Gastroesophageal sphincter (tissue), 4 donors: Measurements from ENCODE around the gene RGS16. TPM values are rescaled to one million over a fixed set of nuclear protein-coding genes. Genes with fewer than 3 reads are reported as not detected.

Experiments used
- ATAC-seq: fragments of 150-250 bp; one replicate; pipeline ENCODE4 v1.9.1; 2016; ENCODE audit warnings: mild to moderate bottlenecking, moderate library complexity
- H3K27ac ChIP-seq, 4 donors: fragments of 200-600 bp; sonication (generic) in 3 of 4; 1 replicate in 3 of 4; 2 replicates in 1 of 4; pipeline ENCODE4 v1.5.1; 2016 to 2019
- H3K27me3 ChIP-seq: fragments of 200-600 bp; sonication (generic); one replicate; pipeline ENCODE4 v1.5.1; 2019
- H3K36me3 ChIP-seq, 2 donors: fragments of 200-600 bp; sonication (generic); one replicate each; pipeline ENCODE4 v1.5.1; 2019; ENCODE audit warnings: control low read depth in 1 of 2
- H3K4me1 ChIP-seq, 3 donors: fragments of 200-600 bp; sonication (generic); 1 replicate in 2 of 3; 2 replicates in 1 of 3; pipeline ENCODE4 v1.5.1; 2016 to 2019; ENCODE audit warnings: control low read depth in 2 of 3
- H3K4me3 ChIP-seq, 2 donors: fragments of 200-600 bp; sonication (generic); one replicate each; pipeline ENCODE4 v1.5.1; 2019; ENCODE audit warnings: mild to moderate bottlenecking in 1 of 2, moderate library complexity in 1 of 2
- H3K9me3 ChIP-seq, 3 donors: fragments of 200-600 bp; sonication (generic); one replicate each; pipeline ENCODE4 v1.5.1; 2017 to 2019; ENCODE audit warnings: control low read depth in 2 of 3
- EP300 ChIP-seq: sonication (generic); formaldehyde crosslinking; IDR thresholded peaks from one replicate; pipeline ENCODE4 v1.6.1; 2017; ENCODE audit warnings: antibody characterized with exemption, mild to moderate bottlenecking
- POLR2A ChIP-seq, 2 donors: fragments of 450-650 bp; IDR thresholded peaks; one replicate each; pipeline ENCODE4 v1.6.1; 2017; ENCODE audit warnings: antibody characterized with exemption in 2 of 2, mild to moderate bottlenecking in 2 of 2, moderate library complexity in 1 of 2
- POLR2AphosphoS5 ChIP-seq: sonication (generic); formaldehyde crosslinking; IDR thresholded peaks from one replicate; pipeline ENCODE4 v1.6.1; 2017; ENCODE audit warnings: antibody characterized with exemption
- WGBS, 2 donors: methylation state at CpG; one replicate each; pipeline ENCODE4 v1.1.5; 2018; ENCODE audit warnings: low coverage in 1 of 2; 5-methylcytosine and 5-hydroxymethylcytosine counted together
- total RNA-seq, 4 donors: library from RNA; depleted of rRNA; stranded (reverse); fragments of >200 nt; gene quantifications; one replicate each; pipeline ENCODE4 v1.1.0, GENCODE V29; 2016
- TF ChIP-seq, protein P1 (sequence below), 4 experiments: fragments of 200-600 bp in 2 of 4; fragments of 450-650 bp in 2 of 4; sonication (generic) in 1 of 4; IDR thresholded peaks; one replicate each; pipeline ENCODE4 v1.5.1; 2017 to 2019; ENCODE audit warnings: antibody characterized with exemption in 4 of 4, mild to moderate bottlenecking in 2 of 4, moderate library complexity in 2 of 4

The RGS16 gene
- total RNA-seq, 4 donors from 2014 or later = 0.47 to 10.6 (median 2.1) TPM

DNA sequence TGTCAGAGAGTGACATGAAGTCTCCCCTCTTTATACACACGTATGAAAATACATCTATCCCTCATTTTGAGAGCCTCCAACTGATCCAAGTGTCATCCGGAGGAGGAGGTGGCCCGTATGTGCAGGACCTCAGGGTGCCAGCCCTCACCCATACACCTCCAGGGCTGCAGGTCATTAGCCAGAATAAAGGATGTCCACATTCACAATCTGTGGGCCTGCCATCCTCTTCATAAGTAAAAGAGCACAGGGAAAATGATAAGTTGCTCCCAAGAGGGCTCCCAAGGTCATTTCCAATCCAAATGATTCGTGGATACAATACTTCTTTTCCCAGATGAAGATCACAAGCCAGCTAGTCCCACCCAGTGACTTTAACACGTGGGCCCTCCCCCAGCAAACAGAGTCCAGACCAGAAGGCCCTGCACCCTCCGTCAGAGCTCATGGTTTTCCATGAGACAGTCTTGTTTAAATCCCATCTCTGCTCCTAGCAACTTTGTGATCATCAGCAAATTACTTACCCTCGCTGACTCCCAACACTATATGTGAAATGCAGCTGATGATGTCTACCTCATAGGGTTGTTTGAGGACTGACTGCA is 43.7 kb downstream of the RGS16 start:
- no peak overlapping the region for H3K4me3 ChIP-seq
- WGBS, 2 donors = 69 to 74% methylated on average over 3 to 6 of the region's 7 CpGs
- no peaks in the 10 kb centered on the region for H3K4me1 ChIP-seq
- TF ChIP-seq, protein P1, sequence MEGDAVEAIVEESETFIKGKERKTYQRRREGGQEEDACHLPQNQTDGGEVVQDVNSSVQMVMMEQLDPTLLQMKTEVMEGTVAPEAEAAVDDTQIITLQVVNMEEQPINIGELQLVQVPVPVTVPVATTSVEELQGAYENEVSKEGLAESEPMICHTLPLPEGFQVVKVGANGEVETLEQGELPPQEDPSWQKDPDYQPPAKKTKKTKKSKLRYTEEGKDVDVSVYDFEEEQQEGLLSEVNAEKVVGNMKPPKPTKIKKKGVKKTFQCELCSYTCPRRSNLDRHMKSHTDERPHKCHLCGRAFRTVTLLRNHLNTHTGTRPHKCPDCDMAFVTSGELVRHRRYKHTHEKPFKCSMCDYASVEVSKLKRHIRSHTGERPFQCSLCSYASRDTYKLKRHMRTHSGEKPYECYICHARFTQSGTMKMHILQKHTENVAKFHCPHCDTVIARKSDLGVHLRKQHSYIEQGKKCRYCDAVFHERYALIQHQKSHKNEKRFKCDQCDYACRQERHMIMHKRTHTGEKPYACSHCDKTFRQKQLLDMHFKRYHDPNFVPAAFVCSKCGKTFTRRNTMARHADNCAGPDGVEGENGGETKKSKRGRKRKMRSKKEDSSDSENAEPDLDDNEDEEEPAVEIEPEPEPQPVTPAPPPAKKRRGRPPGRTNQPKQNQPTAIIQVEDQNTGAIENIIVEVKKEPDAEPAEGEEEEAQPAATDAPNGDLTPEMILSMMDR (IDR thresholded peaks at IDR 0.05) = no peak
- TF ChIP-seq POLR2A (IDR thresholded peaks at IDR 0.05) (no peak), EP300 (no peak), POLR2AphosphoS5 (no peak)
- H3K36me3 ChIP-seq = no peaks in the 10 kb centered on the region
- H3K9me3 ChIP-seq = no peaks in the 10 kb centered on the region
- H3K27me3 ChIP-seq = no peaks in the 10 kb centered on the region
- ATAC-seq = no peak
- H3K27ac ChIP-seq = no peak overlapping the region

DNA sequence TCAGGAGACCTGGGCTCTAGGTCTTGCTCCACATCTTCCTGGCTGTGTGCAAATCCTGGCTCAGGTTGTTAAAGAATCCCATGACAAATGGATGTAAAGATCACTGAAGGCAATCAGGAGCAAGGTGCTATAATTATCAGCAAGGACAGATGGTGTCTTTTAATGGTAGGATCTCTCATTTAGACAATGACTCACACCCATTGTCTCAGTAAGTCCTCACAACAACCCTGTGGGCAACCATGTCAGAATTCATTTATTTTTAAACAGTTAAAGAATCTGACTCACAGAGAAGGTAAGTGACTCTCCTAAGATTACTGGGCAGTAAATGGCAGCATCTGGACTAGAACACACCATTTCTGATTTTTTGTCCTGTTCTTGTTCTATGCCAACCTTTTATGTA is 47.9 kb downstream of the RGS16 start:
- Histone ChIP-seq H3K9me3 (peaks cover 0 to 17% (median 0%) of the 10 kb centered on the region in 3 donors), H3K4me3 (no peak overlapping the region), H3K4me1 (no peaks in the 10 kb centered on the region), H3K27me3 (no peaks in the 10 kb centered on the region), H3K27ac (no peak overlapping the region), H3K36me3 (no peaks in the 10 kb centered on the region)
- TF ChIP-seq EP300 (no peak), POLR2AphosphoS5 (no peak), POLR2A (IDR thresholded peaks at IDR 0.05) (no peak)
- TF ChIP-seq, protein P1 (IDR thresholded peaks at IDR 0.05) = no peak
- ATAC-seq = no peak

DNA sequence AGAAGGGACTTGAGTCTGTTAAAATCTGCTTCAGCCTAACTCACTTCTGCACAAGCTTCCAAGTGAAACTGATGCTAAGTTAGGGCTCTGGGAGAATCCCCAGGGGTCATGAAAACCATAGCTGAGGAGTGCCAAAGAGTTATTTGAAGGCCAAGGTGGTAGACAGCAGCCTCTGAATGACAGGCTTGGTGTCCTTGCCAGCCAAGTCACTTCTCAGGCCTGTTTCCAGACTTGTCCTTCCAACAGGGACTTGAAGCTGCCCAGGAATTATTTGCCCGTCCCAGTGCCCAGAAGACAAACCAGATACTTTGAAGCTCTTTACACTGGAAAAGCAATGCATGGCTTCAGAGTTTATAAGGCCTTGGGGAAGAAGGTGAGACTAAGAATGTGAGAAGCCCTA is 48.7 kb downstream of the RGS16 start:
- H3K4me3 ChIP-seq = no peak overlapping the region
- H3K27ac ChIP-seq = no peak overlapping the region
- no peak for ATAC-seq
- no peaks in the 10 kb centered on the region for H3K36me3 ChIP-seq
- H3K9me3 ChIP-seq = peaks cover 0 to 17% (median 0%) of the 10 kb centered on the region in 3 donors
- 90 to 100% methylated on average over 1 of the region's 1 CpG for WGBS, 2 donors
- no peaks in the 10 kb centered on the region for H3K4me1 ChIP-seq
- H3K27me3 ChIP-seq = no peaks in the 10 kb centered on the region
- TF ChIP-seq, protein P1 (IDR thresholded peaks at IDR 0.05) = no peak

DNA sequence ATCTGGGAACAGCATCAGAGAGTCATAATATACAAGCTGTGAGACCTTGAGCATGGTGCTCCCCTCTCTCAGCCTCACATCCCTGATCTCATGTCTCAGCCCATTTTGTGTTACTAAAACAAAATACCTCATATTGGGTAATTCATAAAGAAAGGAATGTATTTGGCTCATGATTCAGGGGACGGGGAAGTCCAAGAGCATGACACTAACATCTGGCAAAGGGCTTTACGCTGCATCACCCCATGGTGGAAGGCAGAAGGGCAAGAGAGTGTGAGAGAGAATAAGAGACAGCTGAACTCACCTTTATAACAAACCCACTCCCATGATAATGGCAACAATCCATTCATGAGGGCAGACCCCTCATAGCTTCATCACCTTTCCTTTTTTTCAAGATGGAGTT is 51.7 kb downstream of the RGS16 start:
- no peaks in the 10 kb centered on the region for H3K27me3 ChIP-seq
- no peak for ATAC-seq
- no peaks in the 10 kb centered on the region for H3K4me1 ChIP-seq
- peaks cover 0 to 17% (median 0%) of the 10 kb centered on the region in 3 donors for H3K9me3 ChIP-seq
- no peaks in the 10 kb centered on the region for H3K36me3 ChIP-seq
- TF ChIP-seq POLR2A (IDR thresholded peaks at IDR 0.05) (no peak), POLR2AphosphoS5 (no peak), EP300 (no peak)
- TF ChIP-seq, protein P1 (IDR thresholded peaks at IDR 0.05) = no peak
- no peak overlapping the region for H3K27ac ChIP-seq
- 88% methylated on average over 2 of the region's 2 CpGs; no CpG with 5 or more reads in 1 of the 2 donors for WGBS, 2 donors
- H3K4me3 ChIP-seq = no peak overlapping the region

DNA sequence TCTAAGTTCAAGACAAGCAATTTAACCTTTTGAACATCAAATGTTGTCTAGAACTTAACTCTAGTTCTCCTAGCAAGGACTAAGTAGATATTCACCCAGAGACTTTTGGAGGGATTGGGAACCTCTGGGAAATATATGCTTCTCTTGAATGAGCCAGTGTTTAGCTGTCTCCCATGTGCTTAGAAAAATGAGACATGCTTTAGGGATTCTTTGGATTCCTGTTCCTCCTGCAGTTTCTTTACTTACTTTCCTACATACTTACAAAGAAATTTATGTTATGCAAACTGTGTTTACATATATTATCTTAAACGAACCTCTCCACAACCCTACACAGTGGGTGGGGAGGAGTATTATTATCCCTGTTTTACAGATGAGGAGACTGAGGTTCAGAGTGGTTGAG is 54.4 kb downstream of the RGS16 start:
- 20 to 44% methylated on average over 1 of the region's 1 CpG for WGBS, 2 donors

More for the DNA sequence above, 54.4 kb downstream of the RGS16 start:
- no peak for ATAC-seq
- Histone ChIP-seq H3K9me3 (peaks cover 0 to 17% (median 0%) of the 10 kb centered on the region in 3 donors), H3K36me3 (no peaks in the 10 kb centered on the region), H3K4me1 (no peaks in the 10 kb centered on the region), H3K4me3 (no peak overlapping the region), H3K27me3 (no peaks in the 10 kb centered on the region), H3K27ac (no peak overlapping the region)
- TF ChIP-seq, protein P1 (IDR thresholded peaks at IDR 0.05) = no peak
- TF ChIP-seq EP300 (no peak), POLR2A (IDR thresholded peaks at IDR 0.05) (no peak), POLR2AphosphoS5 (no peak)
